Loucy (cell line): ENCODE data around the gene RAB5A.
A peak's percentile ranks its signal among the peaks of the same experiment; 100 is the strongest.

Experiments used
- H2AFZ ChIP-seq: fragments of 200-600 bp; sonication (generic); 2 replicates; pipeline ENCODE4 v1.6.0; 2016; ENCODE audit warnings: antibody characterized with exemption, mild to moderate bottlenecking, low read length, moderate library complexity
- H3F3A ChIP-seq: fragments of 200-600 bp; 2 replicates; pipeline ENCODE4 v1.6.0; 2016; ENCODE audit warnings: antibody characterized with exemption, low read depth, mild to moderate bottlenecking
- H3K27me3 ChIP-seq: fragments of 200-600 bp; sonication (generic); 2 replicates; pipeline ENCODE4 v1.6.1; 2014; ENCODE audit warnings: low read length, mild to moderate bottlenecking; ENCODE audit not compliant: insufficient read depth, poor library complexity, severe bottlenecking
- H3K36me3 ChIP-seq: fragments of 200-600 bp; sonication (generic); 2 replicates; pipeline ENCODE4 v1.6.1; 2016; ENCODE audit warnings: low read length; ENCODE audit not compliant: insufficient read depth
- H3K4me1 ChIP-seq: fragments of 200-600 bp; sonication (generic); 2 replicates; pipeline ENCODE4 v1.5.1; 2014; ENCODE audit warnings: low read length, mild to moderate bottlenecking; ENCODE audit not compliant: insufficient read depth, poor library complexity, severe bottlenecking
- H3K4me2 ChIP-seq: fragments of 200-600 bp; sonication (generic); 2 replicates; pipeline ENCODE4 v1.6.0; 2014; ENCODE audit warnings: antibody characterized with exemption, low read length, low read depth, mild to moderate bottlenecking; ENCODE audit not compliant: poor library complexity, severe bottlenecking
- H3K4me3 ChIP-seq: fragments of 200-600 bp; sonication (generic); 2 replicates; pipeline ENCODE4 v1.5.1; 2014; ENCODE audit warnings: low read length, mild to moderate bottlenecking, mixed read lengths; ENCODE audit not compliant: poor library complexity, severe bottlenecking
- H3K79me2 ChIP-seq: fragments of 200-600 bp; sonication (generic); 2 replicates; pipeline ENCODE4 v1.6.1; 2014; ENCODE audit warnings: low read length; ENCODE audit not compliant: insufficient read depth
- H3K9ac ChIP-seq: fragments of 200-600 bp; sonication (generic); 2 replicates; pipeline ENCODE4 v1.6.0; 2014; ENCODE audit warnings: mild to moderate bottlenecking, low read depth, low read length, moderate library complexity; ENCODE audit not compliant: poor library complexity, severe bottlenecking
- H3K9me2 ChIP-seq: fragments of 200-600 bp; sonication (generic); replicated peaks from 2 replicates; pipeline ENCODE4 v1.6.1; 2016; ENCODE audit warnings: low read depth, low read length, mixed read lengths
- H3K9me3 ChIP-seq: fragments of 200-600 bp; sonication (generic); 2 replicates; pipeline ENCODE4 v1.6.1; 2014; ENCODE audit warnings: mild to moderate bottlenecking, antibody characterized with exemption, low read length, low read depth; ENCODE audit not compliant: insufficient read depth
- H4K20me1 ChIP-seq: fragments of 200-600 bp; sonication (generic); 2 replicates; pipeline ENCODE4 v1.6.0; 2014; ENCODE audit warnings: antibody characterized with exemption, low read length, mild to moderate bottlenecking; ENCODE audit not compliant: insufficient read depth, poor library complexity, severe bottlenecking
- EZH2phosphoT487 ChIP-seq: fragments of 200-600 bp; IDR thresholded peaks from 2 replicates; pipeline ENCODE4 v1.6.1; 2018; ENCODE audit warnings: antibody characterized with exemption, mild to moderate bottlenecking, moderate library complexity, borderline replicate concordance
- TF ChIP-seq, protein P1 (sequence below): fragments of 200-600 bp; sonication (generic); conservative IDR thresholded peaks from 2 replicates; pipeline ENCODE4 v1.5.1; 2014; ENCODE audit warnings: mild to moderate bottlenecking, antibody characterized with exemption, low read length

Gene RAB5A

GRCh38 chr3:19947549-19948225, 790 bp downstream of the RAB5A start:
- Histone ChIP-seq H3F3A (0 out of 2 replicates have a peak, but pooled peaks cover 4% of the 10 kb centered on the region), H3K36me3 (peaks cover 9% of the 10 kb centered on the region), H3K79me2 (peaks cover 67% of the 10 kb centered on the region), H3K9me2 (no peaks in the 10 kb centered on the region), H3K4me1 (peaks cover 49% of the 10 kb centered on the region), H2AFZ (peak overlapping the region; percentile 63), H3K27me3 (no peaks in the 10 kb centered on the region), H3K9me3 (no peaks in the 10 kb centered on the region), H3K4me2 (peak overlapping the region; percentile 83), H3K4me3 (peak overlapping the region; percentile 98), H4K20me1 (peaks cover 55% of the 10 kb centered on the region), H3K9ac (peak overlapping the region; percentile 83)
- no peak for TF ChIP-seq EZH2phosphoT487
- TF ChIP-seq, protein P1, sequence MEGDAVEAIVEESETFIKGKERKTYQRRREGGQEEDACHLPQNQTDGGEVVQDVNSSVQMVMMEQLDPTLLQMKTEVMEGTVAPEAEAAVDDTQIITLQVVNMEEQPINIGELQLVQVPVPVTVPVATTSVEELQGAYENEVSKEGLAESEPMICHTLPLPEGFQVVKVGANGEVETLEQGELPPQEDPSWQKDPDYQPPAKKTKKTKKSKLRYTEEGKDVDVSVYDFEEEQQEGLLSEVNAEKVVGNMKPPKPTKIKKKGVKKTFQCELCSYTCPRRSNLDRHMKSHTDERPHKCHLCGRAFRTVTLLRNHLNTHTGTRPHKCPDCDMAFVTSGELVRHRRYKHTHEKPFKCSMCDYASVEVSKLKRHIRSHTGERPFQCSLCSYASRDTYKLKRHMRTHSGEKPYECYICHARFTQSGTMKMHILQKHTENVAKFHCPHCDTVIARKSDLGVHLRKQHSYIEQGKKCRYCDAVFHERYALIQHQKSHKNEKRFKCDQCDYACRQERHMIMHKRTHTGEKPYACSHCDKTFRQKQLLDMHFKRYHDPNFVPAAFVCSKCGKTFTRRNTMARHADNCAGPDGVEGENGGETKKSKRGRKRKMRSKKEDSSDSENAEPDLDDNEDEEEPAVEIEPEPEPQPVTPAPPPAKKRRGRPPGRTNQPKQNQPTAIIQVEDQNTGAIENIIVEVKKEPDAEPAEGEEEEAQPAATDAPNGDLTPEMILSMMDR = no peak

DNA sequence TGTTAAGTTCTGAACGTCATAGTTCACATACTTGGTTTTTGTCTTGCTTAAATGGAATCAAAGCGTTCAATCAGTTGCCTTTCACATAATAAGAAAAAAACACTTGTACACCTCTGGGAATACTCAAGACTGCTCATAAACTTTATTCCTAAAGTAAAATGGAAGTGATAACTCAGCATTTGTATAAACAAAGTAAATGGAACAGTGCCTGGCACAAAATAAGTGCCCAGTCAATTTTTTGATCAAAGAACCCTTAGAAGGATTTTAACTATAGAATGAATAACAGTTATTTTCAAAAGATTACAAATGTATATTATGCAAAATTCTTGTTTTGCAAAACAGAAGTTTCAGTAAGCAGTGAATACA, 1.3 kb downstream of the RAB5A start:
- Histone ChIP-seq H2AFZ (no peak overlapping the region), H3K9me2 (no peaks in the 10 kb centered on the region), H3K4me3 (peak overlapping the region; percentile 98), H3K79me2 (peaks cover 73% of the 10 kb centered on the region), H3F3A (0 out of 2 replicates have a peak, but pooled peaks cover 4% of the 10 kb centered on the region), H3K9ac (peak overlapping the region; percentile 83), H3K27me3 (no peaks in the 10 kb centered on the region), H4K20me1 (peaks cover 60% of the 10 kb centered on the region), H3K4me2 (peak overlapping the region; percentile 83), H3K4me1 (peaks cover 52% of the 10 kb centered on the region), H3K36me3 (peaks cover 9% of the 10 kb centered on the region), H3K9me3 (no peaks in the 10 kb centered on the region)
- no peak for TF ChIP-seq EZH2phosphoT487
- TF ChIP-seq, protein P1 = no peak

- Histone ChIP-seq H3K4me2 (peak overlapping the region; percentile 83), H2AFZ (no peak overlapping the region), H3K27me3 (no peaks in the 10 kb centered on the region), H3F3A (0 out of 2 replicates have a peak, but pooled peaks cover 4% of the 10 kb centered on the region), H3K9me3 (no peaks in the 10 kb centered on the region), H3K4me1 (peaks cover 59% of the 10 kb centered on the region), H3K4me3 (peak overlapping the region; percentile 98), H3K9ac (peak overlapping the region; percentile 83), H4K20me1 (peaks cover 81% of the 10 kb centered on the region), H3K9me2 (no peaks in the 10 kb centered on the region), H3K36me3 (peaks cover 9% of the 10 kb centered on the region), H3K79me2 (peaks cover 93% of the 10 kb centered on the region)
- TF ChIP-seq, protein P1 = no peak
- TF ChIP-seq EZH2phosphoT487 = no peak
Measured at GRCh38 chr3:19950316-19950715, 3.4 kb downstream of the RAB5A start.
